Endothelial cell of umbilical vein (primary cell): ENCODE data around the gene TSPAN5. TPM values are rescaled to one million over a fixed set of nuclear protein-coding genes. Genes with fewer than 3 reads are reported as not detected.

Experiments
- BruUV-seq: library from RNA; stranded (reverse); fragments of 400-500 nt; replicated peaks from 2 replicates; lab custom pipeline; 2021; lab: Mats Ljungman, UMichigan
- CTCF ChIA-PET: fragments of 300-600, 350-600 bp; sonication (Branson Sonifier 250); formaldehyde crosslinking; loops from one replicate; lab custom pipeline; 2021; ENCODE audit warnings: antibody characterized with exemption, inconsistent platforms; lab: Charles Lee
- POLR2A ChIA-PET: fragments of 300-600, 350-600 bp; sonication (Branson Sonifier 250); formaldehyde crosslinking; loops from one replicate; lab custom pipeline; 2021; ENCODE audit warnings: antibody characterized with exemption, inconsistent platforms; lab: Charles Lee
- DNase-seq: peaks from one replicate; pipeline ENCODE4 v3.0.0-alpha.2; 2011; ENCODE audit warnings: low read depth, low spot score
- FAIRE-seq: peaks from 2 replicates; lab custom pipeline; 2011; peaks lifted over from hg19 to GRCh38; lab: Jason Lieb, UNC
- H2AFZ ChIP-seq: 2 replicates; pipeline ENCODE4 v1.6.0; 2012; ENCODE audit warnings: low read depth, low read length, control low read depth, inconsistent platforms
- H3K27ac ChIP-seq: 2 replicates; pipeline ENCODE4 v1.5.1; 2011; ENCODE audit warnings: low read depth, mild to moderate bottlenecking, control low read depth, low read length, moderate library complexity; ENCODE audit not compliant: insufficient read depth
- H3K27me3 ChIP-seq, 2 experiments: 2 replicates each; pipeline versions ENCODE4 v1.6.0 to v1.6.1; 2011; ENCODE audit warnings: low read length in 2 of 2, mixed read lengths in 1 of 2; ENCODE audit not compliant: control insufficient read depth in 2 of 2, insufficient read depth in 2 of 2
- H3K36me3 ChIP-seq, 2 experiments: 2 replicates in 1 of 2; 3 replicates in 1 of 2; pipeline ENCODE4 v1.5.1; 2011; ENCODE audit warnings: low read length in 2 of 2, mild to moderate bottlenecking in 1 of 2, moderate library complexity in 1 of 2; ENCODE audit not compliant: control insufficient read depth in 2 of 2, insufficient read depth in 2 of 2; ENCODE audit errors: extremely low read depth in 1 of 2
- H3K4me1 ChIP-seq: 3 replicates; pipeline ENCODE4 v1.5.1; 2011; ENCODE audit warnings: mild to moderate bottlenecking, low read length; ENCODE audit not compliant: control insufficient read depth, insufficient read depth; ENCODE audit errors: extremely low read depth
- H3K4me2 ChIP-seq: 2 replicates; pipeline ENCODE4 v1.6.1; 2011; ENCODE audit warnings: low read length, control low read depth, mixed read lengths; ENCODE audit not compliant: insufficient read depth
- H3K4me3 ChIP-seq, 3 experiments: fragments of 200-600 bp in 1 of 3; sonication (generic), shearing (Covaris generic) in 1 of 3; replicated peaks in 1 of 3; 2 replicates each; pipeline ENCODE4 v1.5.1; 2011 to 2016; ENCODE audit warnings: control low read depth in 3 of 3, low read length in 3 of 3, mild to moderate bottlenecking in 2 of 3, inconsistent platforms in 1 of 3, low read depth in 1 of 3, moderate library complexity in 1 of 3; ENCODE audit not compliant: insufficient read depth in 1 of 3
- H3K79me2 ChIP-seq: 2 replicates; pipeline ENCODE4 v1.6.0; 2012; ENCODE audit warnings: low read length, inconsistent platforms; ENCODE audit not compliant: control insufficient read depth, insufficient read depth
- H3K9ac ChIP-seq: replicated peaks from 2 replicates; pipeline ENCODE3; 2011; ENCODE audit warnings: low read length, control low read depth; ENCODE audit not compliant: insufficient read depth; ENCODE audit errors: extremely low read depth
- H3K9me1 ChIP-seq: replicated peaks from 3 replicates; pipeline ENCODE4 v1.6.0; 2011; ENCODE audit warnings: mild to moderate bottlenecking, low read length; ENCODE audit not compliant: control insufficient read depth, insufficient read depth; ENCODE audit errors: extremely low read depth
- H3K9me3 ChIP-seq: replicated peaks from 2 replicates; pipeline ENCODE4 v1.5.1; 2012; ENCODE audit warnings: low read length, inconsistent platforms; ENCODE audit not compliant: control insufficient read depth, insufficient read depth
- H4K20me1 ChIP-seq: replicated peaks from 2 replicates; pipeline ENCODE3; 2011; ENCODE audit warnings: mild to moderate bottlenecking, low read length; ENCODE audit not compliant: control insufficient read depth, insufficient read depth; ENCODE audit errors: extremely low read depth
- CTCF ChIP-seq, 2 donors: IDR thresholded peaks; 1 replicate in 1 of 2; 2 replicates in 1 of 2; pipeline ENCODE4 v1.5.1; 2011; ENCODE audit warnings: low read length in 2 of 2, mild to moderate bottlenecking in 2 of 2, moderate library complexity in 2 of 2, control low read depth in 1 of 2, inconsistent platforms in 1 of 2, low read depth in 1 of 2; ENCODE audit not compliant: insufficient read depth in 1 of 2; ENCODE audit errors: extremely low read depth in 1 of 2
- EZH2 ChIP-seq: IDR thresholded peaks from 2 replicates; pipeline ENCODE4 v1.6.1; 2012; ENCODE audit warnings: borderline replicate concordance, low read depth, mild to moderate bottlenecking, moderate library complexity, low read length, inconsistent platforms; ENCODE audit not compliant: severe bottlenecking
- FOS ChIP-seq: IDR thresholded peaks from 2 replicates; pipeline ENCODE4 v1.6.1; 2011; ENCODE audit warnings: mild to moderate bottlenecking, low read length, moderate library complexity, borderline replicate concordance; ENCODE audit not compliant: insufficient read depth
- GATA2 ChIP-seq: IDR thresholded peaks from 2 replicates; pipeline ENCODE4 v1.7.0; 2011; ENCODE audit warnings: low read depth, mild to moderate bottlenecking, moderate library complexity, mixed read lengths, low read length; ENCODE audit not compliant: insufficient read length, insufficient read depth
- JUN ChIP-seq: IDR thresholded peaks from 2 replicates; pipeline ENCODE4 v1.6.1; 2011; ENCODE audit warnings: borderline replicate concordance, low read depth; ENCODE audit not compliant: insufficient read length, insufficient read depth
- MAX ChIP-seq: IDR thresholded peaks from 2 replicates; pipeline ENCODE4 v1.6.1; 2011; ENCODE audit not compliant: insufficient read depth, insufficient read length
- MYC ChIP-seq: IDR thresholded peaks from one replicate; pipeline ENCODE4 v1.6.1; 2011; ENCODE audit warnings: mild to moderate bottlenecking, low read depth, low read length
- POLR2A ChIP-seq: IDR thresholded peaks from 2 replicates; pipeline ENCODE4 v1.6.1; 2012; ENCODE audit warnings: low read depth, mild to moderate bottlenecking, control low read depth, low read length
- POLR2AphosphoS5 ChIP-seq: IDR thresholded peaks from 2 replicates; pipeline ENCODE4 v1.6.1; 2012; ENCODE audit warnings: low read depth, mild to moderate bottlenecking, control low read depth, low read length, moderate library complexity; ENCODE audit not compliant: insufficient read depth
- dilution Hi-C: fragments of 300-500 bp; cut with MboI; formaldehyde crosslinking; loops from one replicate; pipeline ENCODE4 v1.15.0; 2019; ENCODE audit warnings: low sequenced_read_pairs; ENCODE audit not compliant: extremely low pct_ligation_motif_present
- intact Hi-C: fragments of 100-400 bp; cut with micrococcal nuclease; formaldehyde crosslinking; loops from one replicate; pipeline ENCODE4 v1.10.0; 2022
- polyA plus RNA-seq, 4 experiments: library from polyadenylated mRNA; depleted of rRNA in 3 of 4; stranded (reverse) in 3 of 4; unstranded in 1 of 4; fragments of >200 nt; gene quantifications; 2 replicates each; pipeline versions ENCODE4 v1.2.1 to v1.2.3, GENCODE V29; 2011 to 2012; ENCODE audit warnings: missing spikeins in 1 of 4
- total RNA-seq: library from RNA; stranded (reverse); gene quantifications from 2 replicates; pipeline ENCODE4 v1.2.3, GENCODE V29; 2021

TSPAN5 gene
- total and polyA plus RNA-seq, 2 donors (not counting 3 experiments of a cell fraction or from before 2014, with no cell fraction given): 45.1 to 50.2 TPM

- intact Hi-C loops (no loop called here), dilution Hi-C loops (no loop called here)
- no TSS peak for BruUV-seq
- Histone ChIP-seq H3K27ac (no peak overlapping the region), H3K4me1 (peaks cover 49% of the 10 kb centered on the region), H3K27me3 (no peaks in the 10 kb centered on the region), H3K79me2 (peaks cover 38% of the 10 kb centered on the region), H3K36me3 (no peaks in the 10 kb centered on the region), H3K9me1 (no peaks in the 10 kb centered on the region), H2AFZ (no peak overlapping the region), H4K20me1 (no peaks in the 10 kb centered on the region), H3K9ac (no peak overlapping the region), H3K4me2 (no peak overlapping the region), H3K4me3 (no peak overlapping the region), H3K9me3 (no peaks in the 10 kb centered on the region)
- DNase-seq (no peak), FAIRE-seq (peak; percentile 46)
- ChIA-PET CTCF (interaction anchor here (1.2 to 1.4 kb wide), 2 partner anchors 50 to 539 kb away, joined by 4 read pairs; no protein-coding TSS in a partner anchor), POLR2A (no interaction called here)
- no peak for TF ChIP-seq MAX
- no peak for TF ChIP-seq GATA2
- no peak for TF ChIP-seq MYC
- TF ChIP-seq JUN: no peak
- TF ChIP-seq FOS: no peak
- no peak for TF ChIP-seq POLR2AphosphoS5
- TF ChIP-seq EZH2: no peak
- no peak for TF ChIP-seq CTCF (IDR thresholded peaks at IDR 0.05; ENCODE audit: extremely low read depth in 1 of 2, insufficient read depth in 1 of 2, low read depth in 1 of 2, low read length in 2 of 2)
- TF ChIP-seq POLR2A: no peak
Observed at GRCh38 chr4:98517218-98518021, 141.0 kb downstream of the TSPAN5 start.
